GM10266 (cell line): ENCODE results near the gene OR8B4.
"Not testable (repeated sequence)": the region's sequence is repeated elsewhere in the genome, so short reads cannot be mapped to it uniquely, and the experiment has no call there.

Source experiments
- DNase-seq: peaks from one replicate; pipeline ENCODE4 v3.0.0; 2012; ENCODE audit errors: extremely low spot score
- CTCF ChIP-seq: IDR thresholded peaks from 2 replicates; pipeline ENCODE4 v1.5.1; 2012; ENCODE audit warnings: mild to moderate bottlenecking, low read depth; ENCODE audit not compliant: control insufficient read depth, insufficient read depth; ENCODE audit errors: missing control alignments

Gene OR8B4

GRCh38 chr11:124463990-124464389 is 39.3 kb upstream of the OR8B4 start:
- no peak for DNase-seq
- no peak for TF ChIP-seq CTCF

- TF ChIP-seq CTCF: no peak
- DNase-seq: no peak
Measured at GRCh38 chr11:124463324-124463723, 38.7 kb upstream of the OR8B4 start.

- no peak for TF ChIP-seq CTCF
Measured at GRCh38 chr11:124460459-124460858, 35.8 kb upstream of the OR8B4 start.

GRCh38 chr11:124459379-124459778 is 34.7 kb upstream of the OR8B4 start:
- DNase-seq: not testable (repeated sequence)

More at GRCh38 chr11:124460459-124460858, 35.8 kb upstream of the OR8B4 start:
- DNase-seq: no peak

GRCh38 chr11:124454552-124454951 is 29.9 kb upstream of the OR8B4 start:
- DNase-seq: no peak
- no peak for TF ChIP-seq CTCF

GRCh38 chr11:124446916-124447315 is 22.2 kb upstream of the OR8B4 start:
- no peak for TF ChIP-seq CTCF
- no peak for DNase-seq

GRCh38 chr11:124445646-124446150 is 21.0 kb upstream of the OR8B4 start, which contains the start of gene OR8B8:
Gene OR8B8 (minus strand): TSS chr11:124445696. CDS start chr11:124441085, 4,611 bp downstream.
- no peak for DNase-seq
- no peak for TF ChIP-seq CTCF

- TF ChIP-seq CTCF: no peak
- DNase-seq: no peak
Measured at GRCh38 chr11:124442847-124443246, 18.2 kb upstream of the OR8B4 start.
